ENCODE measurements around the gene MTAP.

The MTAP gene

GRCh38 chr9:21854119-21854518, 51.7 kb downstream of the MTAP start:
- no peak for DNase-seq

GRCh38 chr9:21854594-21854993, 52.2 kb downstream of the MTAP start:
- no peak for DNase-seq

- DNase-seq, result no peak
Measured at GRCh38 chr9:21856301-21857094, 54.1 kb downstream of the MTAP start.

GRCh38 chr9:21862871-21863270, 60.4 kb downstream of the MTAP start:
- DNase-seq, result no peak

GRCh38 chr9:21864505-21864904, 62.1 kb downstream of the MTAP start:
- no peak for DNase-seq

GRCh38 chr9:21866302-21866701, 63.9 kb downstream of the MTAP start:
- no peak for DNase-seq

GRCh38 chr9:21871256-21871975, 69.0 kb downstream of the MTAP start:
- DNase-seq, result no peak

- no peak for DNase-seq
Measured at GRCh38 chr9:21872696-21873095, 70.3 kb downstream of the MTAP start.

- no peak for DNase-seq
Measured at GRCh38 chr9:21873540-21874221, 71.2 kb downstream of the MTAP start.

- DNase-seq, result no peak
Measured at GRCh38 chr9:21875893-21876292, 73.5 kb downstream of the MTAP start.

GRCh38 chr9:21883642-21884041, 81.2 kb downstream of the MTAP start:
- no peak for DNase-seq

GRCh38 chr9:21889673-21890072, 87.2 kb downstream of the MTAP start:
- DNase-seq, result no peak

- DNase-seq, result no peak
Measured at GRCh38 chr9:21890696-21891095, 88.3 kb downstream of the MTAP start.

- DNase-seq, result no peak
Measured at GRCh38 chr9:21901546-21901945, 99.1 kb downstream of the MTAP start.

GRCh38 chr9:21902136-21902535, 99.7 kb downstream of the MTAP start:
- DNase-seq, result no peak

- DNase-seq, result no peak
Measured at GRCh38 chr9:21903380-21903965, 101.0 kb downstream of the MTAP start.

GRCh38 chr9:21904371-21904770, 101.9 kb downstream of the MTAP start:
- no peak for DNase-seq

- DNase-seq, result no peak
Measured at GRCh38 chr9:21904776-21905175, 102.3 kb downstream of the MTAP start.

- no peak for DNase-seq
Measured at GRCh38 chr9:21906213-21906612, 103.8 kb downstream of the MTAP start.

- no peak for DNase-seq
Measured at GRCh38 chr9:21906881-21907280, 104.4 kb downstream of the MTAP start.

GRCh38 chr9:21919377-21920362, 117.2 kb downstream of the MTAP start:
- no peak for DNase-seq

GRCh38 chr9:21923694-21924093, 121.3 kb downstream of the MTAP start:
- peak; percentile 47 for DNase-seq
